Globus pallidus (tissue), 1 donor: ENCODE results near the gene KCP.
"Not testable (repeated sequence)": the region's sequence is repeated elsewhere in the genome, so short reads cannot be mapped to it uniquely, and the experiment has no call there.

Source experiments
- DNase-seq: peaks from one replicate; pipeline ENCODE4 v3.0.0-alpha.2; 2015; ENCODE audit warnings: low spot score

Gene KCP

DNA sequence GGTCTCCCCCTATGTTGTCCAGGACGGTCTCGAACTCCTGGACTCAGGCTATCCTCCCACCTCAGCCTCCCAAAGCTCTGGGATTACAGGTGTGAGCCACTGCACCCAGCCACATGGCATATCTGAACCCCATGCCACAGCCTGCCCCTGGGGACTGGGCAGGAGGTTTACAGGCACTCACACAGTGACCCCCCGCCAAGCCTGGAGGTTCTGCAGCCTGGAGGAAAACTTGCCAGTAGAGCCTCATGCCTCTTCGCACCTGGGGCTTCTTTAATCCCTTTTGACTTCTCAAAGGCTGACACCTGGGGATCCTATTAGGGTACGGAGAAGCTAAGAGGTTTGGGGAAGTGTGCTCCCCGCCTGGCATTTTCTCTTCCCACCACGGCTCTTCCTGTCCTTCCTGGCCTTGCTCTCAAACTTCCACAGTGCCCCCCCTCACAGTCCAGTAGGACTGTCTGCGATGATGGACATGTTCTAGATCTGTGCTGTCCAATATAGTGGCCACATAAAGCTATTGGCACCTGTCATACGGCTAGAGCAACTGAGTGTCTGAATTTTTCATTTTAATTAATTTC lies 11.4 kb upstream of the KCP start:
- DNase-seq = no peak

DNA sequence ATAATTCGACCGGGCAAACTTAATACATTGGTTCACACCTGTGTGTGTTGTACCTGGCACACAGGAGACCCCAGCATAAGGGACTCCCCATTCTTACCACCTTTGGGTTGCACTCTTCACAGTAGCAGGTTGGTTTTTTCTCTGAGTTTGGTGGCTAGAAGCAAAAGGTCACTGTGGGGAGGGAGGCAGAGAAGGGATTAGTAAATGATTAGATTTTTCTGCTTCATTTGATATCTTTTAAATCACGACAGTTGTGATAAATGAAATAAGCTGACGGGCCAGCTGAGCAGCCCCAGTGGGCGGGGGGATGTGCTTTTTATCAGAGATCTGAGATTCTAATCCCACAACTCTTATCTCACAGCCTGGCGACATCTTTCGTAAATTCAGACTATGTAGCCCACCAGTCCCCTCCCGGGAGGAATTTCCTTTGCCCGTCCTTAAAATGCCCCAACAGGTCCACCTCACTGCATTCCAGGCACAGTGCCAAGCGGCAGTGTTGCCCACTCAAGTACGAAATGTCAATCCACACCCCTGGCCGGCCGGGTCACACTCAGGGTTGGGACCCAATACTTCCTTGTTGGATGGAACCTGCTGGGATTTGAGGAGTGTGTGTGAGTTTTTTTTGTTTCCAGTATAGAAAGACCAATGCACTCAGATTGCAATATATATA lies 10.5 kb upstream of the KCP start:
- no peak for DNase-seq

DNA sequence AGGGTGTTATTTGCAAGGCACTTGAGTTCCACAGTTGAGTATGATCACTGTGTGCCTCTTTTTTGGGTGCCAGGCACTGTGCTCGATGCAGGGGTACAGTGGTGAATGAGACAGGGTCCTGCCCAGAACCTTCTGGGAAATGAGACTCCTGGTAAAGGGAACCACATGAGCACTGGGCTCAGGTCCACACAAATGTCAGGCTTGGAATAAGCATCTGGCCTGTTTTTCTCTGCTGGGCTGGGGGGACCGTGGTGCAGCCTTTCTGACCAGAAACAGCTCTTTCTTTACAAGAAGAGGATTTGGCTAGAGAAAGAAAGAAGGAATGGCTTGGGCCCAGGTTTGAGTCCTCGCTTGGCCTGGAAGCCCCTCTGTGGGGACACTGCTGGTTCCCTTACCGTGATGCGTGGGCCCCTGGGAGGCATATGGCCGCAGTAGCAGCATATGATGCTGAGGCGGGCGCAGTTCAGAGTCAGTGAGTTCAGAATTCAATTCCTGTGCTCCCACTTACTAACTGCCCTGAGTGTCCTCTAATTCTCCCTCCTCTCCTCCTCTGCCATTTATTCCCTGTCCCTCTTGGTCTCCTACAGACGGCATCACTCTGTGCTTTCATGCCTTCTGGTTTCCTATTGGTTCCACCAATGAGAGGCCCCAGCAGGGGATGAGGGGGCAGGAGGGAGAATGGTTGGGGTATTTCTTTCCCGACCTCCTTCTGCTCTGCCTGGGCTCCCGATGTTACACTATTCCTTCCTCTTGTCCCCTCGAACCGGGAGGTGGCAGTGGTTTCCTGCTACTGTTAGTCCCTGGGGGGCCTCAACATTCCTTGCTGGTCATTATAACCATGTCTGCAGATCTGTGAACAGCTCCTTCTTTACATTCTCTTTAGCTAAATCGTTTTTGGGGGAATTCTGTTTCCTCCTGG lies 9.6 kb upstream of the KCP start:
- DNase-seq = no peak

GRCh38 chr7:128919241-128919640 lies 8.7 kb upstream of the KCP start:
- DNase-seq = no peak

- DNase-seq = no peak
Observed at GRCh38 chr7:128918016-128918665, 7.6 kb upstream of the KCP start.

DNA sequence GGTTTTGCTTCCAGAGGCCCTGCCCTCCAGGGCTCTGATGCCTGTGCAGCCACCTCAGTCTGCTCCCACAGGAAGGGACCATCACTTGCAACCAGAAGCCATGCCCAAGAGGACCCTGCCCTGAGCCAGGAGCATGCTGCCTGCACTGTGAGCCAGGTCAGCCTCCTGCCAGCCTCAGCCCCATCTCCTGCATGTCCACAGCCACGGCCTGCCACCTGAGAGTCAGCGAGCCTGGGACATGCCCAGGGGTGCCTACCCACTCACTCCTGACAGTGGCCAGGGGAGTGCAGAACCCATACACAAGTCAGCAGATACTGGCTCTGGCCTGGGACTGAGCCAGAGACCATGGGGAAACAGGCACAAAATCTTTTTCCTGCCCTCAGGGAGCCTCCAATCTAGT lies 6.6 kb upstream of the KCP start:
- no peak for DNase-seq

DNA sequence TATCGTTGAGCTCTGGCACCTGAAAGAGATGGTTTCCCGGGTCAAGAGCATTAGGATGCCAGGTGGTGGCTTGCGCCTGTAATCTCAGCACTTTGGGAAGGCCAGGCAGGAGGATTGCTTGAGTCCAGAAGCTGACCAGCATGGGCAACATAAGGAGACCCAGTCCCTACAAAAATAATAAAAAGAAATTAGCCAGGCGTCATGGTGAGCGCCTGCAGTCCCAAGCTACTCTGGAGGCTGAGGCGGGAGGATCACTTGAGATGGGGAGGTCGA lies 6.1 kb upstream of the KCP start:
- DNase-seq = no peak

DNA sequence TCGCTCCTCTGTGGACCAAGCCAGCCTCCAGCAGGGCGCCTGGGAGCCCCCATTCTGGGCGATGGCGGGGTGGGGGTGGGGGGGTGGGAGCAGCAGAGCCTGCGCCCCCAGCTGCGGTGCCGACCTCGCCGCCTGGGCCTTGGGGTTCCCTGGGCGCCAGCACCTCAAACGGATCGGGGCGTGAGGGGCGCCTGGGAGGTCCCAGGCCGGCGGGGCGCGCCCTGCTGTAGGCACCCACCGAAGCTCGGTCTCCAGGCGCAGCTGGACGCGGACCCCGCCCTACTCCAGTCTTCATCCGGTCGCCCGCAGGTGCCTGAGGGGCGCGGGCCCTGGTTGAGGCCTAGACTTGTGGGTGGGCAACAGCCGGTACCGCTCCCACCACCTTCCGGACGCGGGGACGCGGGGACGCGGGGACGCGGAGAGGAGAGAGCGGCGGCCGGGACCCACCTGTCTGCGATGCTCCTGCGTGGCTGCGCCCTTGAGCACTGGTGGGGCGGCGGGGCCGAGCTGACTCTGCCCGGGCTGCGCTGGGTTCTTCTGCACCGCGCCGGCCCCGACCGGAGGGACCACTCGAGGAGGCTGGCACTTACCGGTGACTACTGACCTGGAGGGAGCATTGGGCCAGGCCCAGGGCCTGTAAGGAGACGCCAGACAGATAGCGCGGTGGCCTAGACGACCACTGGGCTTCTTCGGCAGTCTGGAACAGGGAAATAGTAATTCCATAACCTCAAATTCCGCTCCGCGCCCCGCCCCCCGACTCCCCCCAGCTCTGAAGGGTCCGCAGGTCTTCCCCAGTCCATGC lies 5.5 kb upstream of the KCP start:
- no peak for DNase-seq

DNA sequence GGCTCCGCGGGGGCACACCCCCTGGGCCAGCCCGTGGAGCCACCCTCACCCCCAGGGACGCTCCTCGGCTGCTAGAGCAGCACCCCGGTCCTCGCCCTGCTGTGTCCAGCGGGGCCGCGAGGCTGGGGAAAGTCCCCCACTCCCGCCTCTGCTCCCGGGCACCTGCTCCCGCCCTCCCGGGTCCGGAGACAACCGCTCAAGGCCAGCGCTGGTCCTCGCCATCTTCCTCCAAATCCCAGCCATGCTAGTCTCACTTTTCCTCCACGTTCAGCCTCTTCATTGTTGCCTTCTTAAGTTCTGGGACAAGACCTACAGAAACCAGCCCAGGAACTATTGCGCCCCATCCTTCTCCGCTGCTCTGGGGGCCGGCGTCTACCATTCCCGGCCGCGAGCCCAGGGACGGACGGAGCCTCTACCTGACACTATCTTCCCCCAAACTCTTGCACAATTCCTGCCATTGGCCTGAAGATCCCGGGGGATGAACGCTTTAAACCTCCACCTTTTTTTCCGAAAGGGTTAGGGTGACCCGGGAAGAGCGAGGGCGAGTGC lies 4.8 kb upstream of the KCP start:
- DNase-seq = no peak

DNA sequence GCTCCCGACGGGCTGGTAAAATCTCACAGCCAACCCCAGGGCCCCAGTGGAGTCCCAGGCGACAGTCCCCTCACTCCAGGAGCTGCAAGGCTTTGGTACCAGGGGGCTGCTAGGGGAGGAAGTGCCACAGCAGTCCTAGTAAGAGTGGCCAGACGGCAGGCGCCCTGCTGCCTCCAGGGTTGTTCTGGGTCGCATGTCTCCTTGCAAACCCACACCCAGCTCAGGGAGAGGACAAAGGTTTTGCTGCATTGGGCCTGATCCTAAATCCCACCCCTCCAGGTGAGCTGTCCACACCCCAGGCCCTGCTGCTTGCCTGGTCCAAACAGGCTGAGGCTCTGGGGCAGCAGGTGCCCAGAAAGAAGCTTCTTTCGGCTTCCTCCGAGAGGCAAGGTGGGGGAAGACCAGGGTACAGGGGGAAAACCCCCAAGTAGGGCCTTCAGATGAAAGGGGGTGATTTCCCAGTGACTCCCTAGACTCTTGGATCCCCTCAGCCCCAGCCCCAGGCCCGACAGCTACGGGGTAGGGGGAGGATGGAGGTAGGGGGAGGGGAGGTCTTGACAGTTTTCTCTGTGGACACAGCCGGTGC lies 4.2 kb upstream of the KCP start:
- DNase-seq = no peak

DNA sequence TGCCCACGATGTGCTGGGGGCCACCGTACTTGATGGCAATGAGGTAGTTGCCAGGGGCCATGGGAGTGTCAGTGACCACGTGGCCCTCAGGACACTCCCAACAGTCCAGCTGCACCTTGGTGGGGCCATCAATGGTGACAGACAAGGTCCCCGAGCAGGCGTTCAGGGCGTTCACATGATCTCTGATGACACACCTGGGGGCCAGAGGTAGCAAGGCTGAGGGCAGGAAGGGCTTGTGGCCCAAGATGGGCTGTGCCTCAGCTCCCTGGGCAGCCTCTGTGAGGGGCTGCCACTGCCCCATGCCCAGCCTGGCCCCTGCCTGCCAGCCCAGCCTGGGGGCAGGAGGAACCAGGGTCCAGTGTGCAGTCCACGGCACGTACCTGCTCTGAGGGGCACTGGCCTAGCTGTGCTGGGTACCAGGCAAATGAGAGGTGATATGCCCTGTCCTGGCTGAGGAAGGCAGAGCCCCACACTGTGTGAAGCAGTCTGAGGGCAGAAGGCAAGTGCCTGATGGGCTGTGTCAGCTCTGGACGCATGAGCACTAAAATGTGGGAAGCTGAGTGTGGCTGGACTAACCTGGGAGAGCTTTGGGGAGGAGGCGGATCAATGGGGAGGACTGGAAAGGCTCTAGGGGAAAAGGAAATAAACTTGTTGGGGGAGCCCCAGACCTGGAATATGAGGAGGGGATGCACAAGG lies 3.5 kb upstream of the KCP start:
- no peak for DNase-seq

DNA sequence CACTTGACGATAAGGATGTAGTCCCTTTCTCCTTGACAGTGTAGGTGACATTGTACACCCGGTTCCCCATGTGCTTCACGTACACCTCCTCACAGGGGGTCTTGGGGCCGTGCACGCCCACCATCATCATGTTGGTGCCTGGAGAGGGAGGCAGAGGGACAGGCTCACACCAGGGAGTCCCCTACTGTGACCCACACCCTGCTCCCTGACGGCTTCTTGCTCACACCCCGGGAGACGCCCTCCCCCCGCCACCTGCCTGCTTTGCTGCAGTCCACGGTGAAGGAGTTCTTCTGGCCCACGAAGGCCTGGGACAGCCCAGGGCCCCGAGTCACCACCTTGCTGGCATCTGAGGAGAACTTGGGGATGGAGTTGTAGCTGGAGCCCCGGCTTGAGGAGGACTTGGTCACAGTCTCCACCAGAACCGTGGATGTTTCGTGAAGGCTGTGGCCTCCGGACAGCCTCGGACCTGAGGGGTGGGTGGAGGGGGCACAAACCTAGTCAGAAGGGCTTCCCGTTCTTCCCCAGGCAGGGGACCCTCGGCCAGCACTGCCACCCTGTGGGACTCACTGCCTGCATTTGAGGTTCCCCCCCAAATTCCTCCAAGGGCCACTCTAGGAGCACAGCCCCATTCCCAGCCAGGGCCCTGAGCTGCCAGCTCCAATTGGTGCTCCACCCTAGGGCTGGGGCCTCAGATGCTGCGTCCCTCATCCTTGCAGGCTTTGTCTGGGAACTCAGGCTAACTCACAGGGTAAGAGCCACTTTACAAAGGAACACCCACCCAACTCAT lies 2.4 kb upstream of the KCP start:
- not testable (repeated sequence) for DNase-seq

- DNase-seq = no peak
Observed at GRCh38 chr7:128912281-128912680, 1.8 kb upstream of the KCP start.

- no peak for DNase-seq
Observed at GRCh38 chr7:128911423-128912031, 1.0 kb upstream of the KCP start.

- DNase-seq = no peak
Observed at GRCh38 chr7:128909625-128910568, 612 bp downstream of the KCP start.

DNA sequence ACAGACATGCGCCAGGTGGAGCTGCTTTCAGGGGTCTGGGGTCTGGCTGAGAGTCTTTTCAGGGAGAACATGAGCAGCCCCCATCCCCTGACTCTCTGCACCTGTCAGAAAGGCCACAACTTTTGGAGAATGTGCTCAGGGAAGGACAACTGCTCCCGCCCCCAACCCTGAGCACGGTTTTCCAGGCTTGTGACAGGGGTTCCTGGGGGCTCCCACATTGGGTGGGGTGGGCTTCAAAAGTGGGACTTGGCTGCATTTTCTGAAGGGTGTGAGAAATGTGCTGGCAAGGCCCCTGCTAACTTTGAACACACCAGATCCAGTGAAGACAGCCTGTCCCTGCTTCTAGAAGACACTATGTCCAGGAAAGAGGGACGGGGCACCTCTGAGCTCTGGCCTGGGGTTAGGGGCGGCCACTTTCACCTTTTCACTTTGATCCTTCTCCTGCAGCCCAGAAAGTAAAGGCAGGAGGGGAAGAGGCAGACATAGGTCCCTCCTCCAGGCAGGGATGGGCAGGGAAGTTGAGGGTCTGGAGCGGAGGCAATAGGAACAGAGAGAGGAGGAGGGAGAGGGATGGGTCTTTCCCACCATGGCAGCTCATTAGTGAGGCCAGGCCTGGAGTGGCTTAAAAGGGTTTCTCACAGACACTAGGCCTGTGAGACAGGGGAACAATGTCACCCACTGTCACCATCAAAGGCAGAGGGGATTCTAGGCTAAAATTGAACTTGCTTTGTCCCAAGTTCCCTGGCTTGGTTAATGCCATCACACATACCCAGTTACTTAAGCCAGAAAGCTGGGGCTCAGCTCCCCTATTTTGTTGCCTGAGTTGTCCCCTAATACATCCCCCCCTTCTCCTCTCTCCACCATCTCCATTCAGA lies 1.5 kb downstream of the KCP start:
- DNase-seq = no peak
